Measurements from ENCODE around the gene FAM161B. TPM values are rescaled to one million over a fixed set of nuclear protein-coding genes. Genes with fewer than 3 reads are reported as not detected.

The FAM161B gene
- total RNA-seq, 1 experiment from 2014 or later: 1.6 TPM

GRCh38 chr14:73988065-73988464 is 38.2 kb upstream of the FAM161B start:
- Histone ChIP-seq H3K4me1 (ENCODE audit: control insufficient read depth in 1 of 2, insufficient read depth in 2 of 2, low read length in 2 of 2) (no peaks in the 10 kb centered on the region), H2AFZ (ENCODE audit: low read depth, low read length, poor library complexity, severe bottlenecking) (no peak overlapping the region), H3K4me2 (ENCODE audit: low read length) (no peak overlapping the region), H3K9ac (ENCODE audit: low read length) (no peak overlapping the region), H4K20me1 (ENCODE audit: insufficient read depth) (no peaks in the 10 kb centered on the region), H3K36me3 (ENCODE audit: control insufficient read depth in 1 of 2, insufficient read depth in 2 of 2, low read length in 2 of 2) (peaks cover 0 to 4% of the 10 kb centered on the region in 2 experiments; a peak in 1 of 4 replicates), H3K9me3 (ENCODE audit: control insufficient read depth in 1 of 2, insufficient read depth in 1 of 2, low read depth in 1 of 2, low read length in 2 of 2) (no peaks in the 10 kb centered on the region), H3K27me3 (ENCODE audit: insufficient read depth, low read length) (no peaks in the 10 kb centered on the region), H3K4me3 (replicated peaks in 1 of 2; ENCODE audit: low read depth in 1 of 2, low read length in 2 of 2) (no peak overlapping the region), H3K9me2 (ENCODE audit: insufficient read depth) (no peaks in the 10 kb centered on the region), H3K27ac (ENCODE audit: low read depth, low read length) (no peak overlapping the region), H3K79me2 (ENCODE audit: insufficient read depth, low read length) (no peaks in the 10 kb centered on the region)
- intact Hi-C loops (cut with micrococcal nuclease): no loop called here
- ChIA-PET CTCF (no interaction called here), POLR2A (no interaction called here), RAD21 (ENCODE audit: low non-redundant PET in 1 of 2, low total read pairs in 2 of 2, uncharacterized antibody in 2 of 2, unreplicated experiment in 2 of 2) (no interaction called here)
- ATAC-seq (no peak), DNase-seq (ENCODE audit: low read depth, low spot score) (no peak)
- no TSS peak for BruUV-seq (replicated peaks)
- TF ChIP-seq EGR1 (IDR thresholded peaks at IDR 0.05; ENCODE audit: low read depth) (no peak), EZH2 (IDR thresholded peaks at IDR 0.05) (no peak), CBX3 (IDR thresholded peaks at IDR 0.05; ENCODE audit: low read depth) (no peak), ATF3 (IDR thresholded peaks at IDR 0.05) (no peak), SRF (IDR thresholded peaks at IDR 0.05; ENCODE audit: low read depth) (no peak), JUND (IDR thresholded peaks at IDR 0.05) (no peak), REST (IDR thresholded peaks at IDR 0.05; ENCODE audit: low read depth) (no peak), ZNF274 (IDR thresholded peaks at IDR 0.05; ENCODE audit: low read depth, low read length) (no peak), MAX (IDR thresholded peaks at IDR 0.05) (no peak), CTCF (IDR thresholded peaks at IDR 0.05 in 2 of 3, conservative IDR thresholded peaks at IDR 0.05 in 1 of 3; ENCODE audit: borderline replicate concordance in 1 of 3, insufficient read depth in 1 of 3, low read depth in 2 of 3, low read length in 2 of 3) (no peak), ELF1 (IDR thresholded peaks at IDR 0.05; ENCODE audit: borderline replicate concordance, low read depth) (no peak), SIN3A (IDR thresholded peaks at IDR 0.05; ENCODE audit: low read depth) (no peak), POLR2AphosphoS5 (IDR thresholded peaks at IDR 0.05; ENCODE audit: low read depth, low read length) (no peak), RAD21 (IDR thresholded peaks at IDR 0.05; ENCODE audit: low read depth) (no peak), ZBTB33 (IDR thresholded peaks at IDR 0.05; ENCODE audit: extremely low read depth, insufficient replicate concordance, low read length) (no peak), ZFX (IDR thresholded peaks at IDR 0.05) (no peak), POLR2A (IDR thresholded peaks at IDR 0.05; ENCODE audit: borderline replicate concordance, extremely low read depth, insufficient read depth, insufficient read length) (no peak), TCF7L2 (IDR thresholded peaks at IDR 0.05; ENCODE audit: borderline replicate concordance, extremely low read depth, insufficient read depth, insufficient read length) (no peak)

Measured in HCT116 (cell line).